HG03378 (cell line): ENCODE measurements around the gene ANAPC10.
A peak's percentile ranks its signal among the peaks of the same experiment; 100 is the strongest.
"Not testable (repeated sequence)": the region's sequence is repeated elsewhere in the genome, so short reads cannot be mapped to it uniquely, and the experiment has no call there.

Experiments used
- ATAC-seq: cut with Tn5 transposase; IDR thresholded peaks from one replicate; pipeline ENCODE4 v1.9.1; 2021; ENCODE audit warnings: mild to moderate bottlenecking, moderate library complexity; ENCODE audit not compliant: unreplicated experiment

The ANAPC10 gene

DNA sequence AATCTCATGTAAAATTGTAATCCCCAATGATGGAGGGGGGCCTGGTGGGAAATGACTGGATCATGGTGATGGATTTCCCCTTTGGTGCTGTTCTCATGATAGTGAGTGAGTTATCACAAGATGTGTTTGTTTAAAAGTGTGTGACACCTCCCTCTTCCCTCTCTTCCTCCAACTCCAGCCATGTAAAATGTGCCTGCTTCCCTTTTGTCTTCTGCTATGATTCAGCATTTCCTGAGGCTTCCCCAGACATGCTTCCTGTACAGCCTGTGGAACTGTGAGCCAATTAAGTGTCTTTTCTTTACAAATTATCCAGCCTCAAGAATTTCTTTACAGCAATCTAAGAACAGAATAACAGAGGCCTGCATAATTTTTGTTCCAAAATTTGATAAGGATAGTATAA is 85.2 kb downstream of the ANAPC10 start:
- ATAC-seq = no peak

DNA sequence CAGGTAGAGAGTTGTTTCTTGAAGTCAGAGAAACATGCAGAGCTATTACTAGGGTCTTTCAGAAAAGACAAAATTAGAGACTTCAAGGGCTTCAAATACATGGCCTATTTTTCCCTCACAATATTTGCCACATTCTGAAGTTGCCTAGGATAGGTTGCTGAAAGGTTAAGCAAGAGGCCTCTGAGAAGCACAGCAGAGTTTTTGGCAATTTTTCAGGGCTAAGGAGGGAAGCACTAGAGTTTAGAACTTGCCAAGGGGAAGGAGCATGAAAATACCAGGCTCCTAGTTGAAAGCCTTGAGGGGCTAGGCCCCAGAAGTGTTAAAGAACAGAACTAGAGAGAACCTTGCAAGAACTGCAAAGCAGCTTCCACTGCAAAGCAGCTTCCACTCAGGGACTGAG is 86.4 kb downstream of the ANAPC10 start:
- ATAC-seq = no peak

DNA sequence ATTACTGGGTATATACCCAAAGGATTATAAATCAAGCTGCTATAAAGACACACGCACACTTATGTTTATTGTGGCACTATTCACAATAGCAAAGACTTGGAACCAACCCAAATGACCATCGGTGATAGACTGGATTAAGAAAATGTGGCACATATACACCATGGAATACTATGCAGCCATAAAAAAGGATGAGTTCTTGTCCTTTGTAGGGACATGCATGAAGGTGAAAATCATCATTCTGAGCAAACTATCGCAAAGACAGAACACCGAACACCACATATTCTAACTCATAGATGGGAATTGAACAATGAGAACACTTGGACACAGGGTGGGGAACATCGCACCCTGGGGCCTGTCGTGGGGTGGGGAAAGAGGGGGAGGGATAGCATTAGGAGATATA is 87.7 kb downstream of the ANAPC10 start:
- ATAC-seq = not testable (repeated sequence)

DNA sequence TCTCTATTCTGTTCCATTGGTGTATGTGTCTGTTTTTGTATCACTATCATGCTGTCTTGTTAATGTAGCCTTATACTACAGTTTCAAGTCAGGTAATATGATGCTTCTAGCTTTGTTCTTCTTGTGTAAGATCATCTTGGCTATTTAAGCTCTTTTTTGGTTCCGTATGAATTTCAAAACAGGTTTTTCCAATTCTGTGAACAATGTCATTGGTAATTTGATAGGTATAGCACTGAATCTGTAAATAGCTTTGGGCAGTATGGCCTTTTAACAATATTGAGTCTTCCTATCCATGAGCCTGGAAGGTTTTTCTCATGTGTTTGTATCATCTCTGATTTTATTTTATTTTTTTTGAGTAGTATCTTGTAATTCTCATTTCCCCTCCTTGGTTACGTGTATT is 94.3 kb downstream of the ANAPC10 start:
- ATAC-seq = no peak

DNA sequence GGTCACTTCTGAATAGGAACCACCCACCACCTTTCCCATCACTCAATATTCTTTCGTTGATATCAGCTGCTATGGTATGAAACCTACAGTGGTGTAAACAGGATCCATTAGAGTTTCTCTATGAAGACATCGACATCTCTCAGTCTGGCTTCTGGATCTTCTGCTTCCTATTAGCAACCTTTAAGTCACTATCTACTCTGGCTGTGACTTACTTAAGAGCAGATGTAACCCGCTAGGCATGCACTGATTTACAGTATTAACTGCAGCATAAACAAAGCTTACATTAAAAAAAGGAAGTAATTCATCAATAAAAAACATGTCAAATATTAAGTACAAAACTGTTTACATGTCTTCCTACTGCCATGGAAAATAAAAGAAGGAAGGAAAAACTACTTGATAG is 96.4 kb downstream of the ANAPC10 start:
- ATAC-seq = no peak

DNA sequence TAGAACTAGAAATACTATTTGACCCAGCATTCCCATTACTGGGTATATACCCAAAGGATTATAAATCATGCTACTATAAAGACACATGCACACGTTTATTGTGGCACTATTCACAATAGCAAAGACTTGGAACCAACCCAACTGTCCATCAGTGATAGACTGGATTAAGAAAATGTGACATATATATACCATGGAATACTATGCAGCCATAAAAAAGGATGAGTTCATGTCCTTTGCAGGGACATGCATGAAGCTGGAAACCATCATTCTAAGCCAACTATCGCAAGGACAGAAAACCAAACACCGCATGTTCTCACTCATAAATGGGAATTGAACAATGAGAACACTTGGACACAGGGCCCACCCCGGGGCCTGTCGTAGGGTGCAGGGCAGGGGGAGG is 97.3 kb downstream of the ANAPC10 start:
- ATAC-seq = not testable (repeated sequence)

DNA sequence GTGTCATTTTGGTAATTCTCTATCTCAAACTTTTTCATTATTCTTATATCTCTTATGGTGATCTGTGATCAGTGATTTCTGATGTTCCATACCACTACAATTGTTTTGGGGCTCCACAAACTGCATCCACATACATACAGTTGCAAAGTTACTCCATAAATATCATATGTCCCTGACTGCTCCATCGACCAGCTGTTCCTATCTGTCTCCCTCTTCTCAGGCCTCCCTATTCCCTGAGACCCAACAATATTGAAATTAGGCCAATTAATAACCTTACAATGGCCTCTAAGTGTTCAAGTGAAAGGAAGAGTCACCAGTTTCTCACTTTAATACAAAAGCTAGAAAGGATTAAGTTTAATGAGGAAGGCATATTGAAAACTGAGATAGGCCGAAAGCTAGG is 108.7 kb downstream of the ANAPC10 start:
- ATAC-seq = no peak

DNA sequence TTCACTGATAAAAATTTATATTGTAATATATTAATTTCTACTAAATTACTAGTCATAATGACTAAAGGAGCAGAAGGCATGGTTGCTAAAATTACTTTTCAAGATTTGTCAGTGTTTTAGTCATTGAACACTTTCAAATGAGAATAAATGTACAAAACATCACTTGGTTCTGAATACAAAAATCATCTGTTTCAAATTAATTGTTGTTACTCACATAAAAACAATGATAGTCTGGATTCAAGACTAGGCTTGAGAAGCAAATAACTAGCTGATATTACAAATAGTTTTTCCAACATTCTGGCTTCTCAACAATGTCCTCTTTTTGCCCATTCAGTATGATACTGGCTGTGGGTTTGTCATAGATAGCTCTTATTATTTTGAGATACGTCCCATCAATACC is 112.5 kb downstream of the ANAPC10 start:
- ATAC-seq = no peak

DNA sequence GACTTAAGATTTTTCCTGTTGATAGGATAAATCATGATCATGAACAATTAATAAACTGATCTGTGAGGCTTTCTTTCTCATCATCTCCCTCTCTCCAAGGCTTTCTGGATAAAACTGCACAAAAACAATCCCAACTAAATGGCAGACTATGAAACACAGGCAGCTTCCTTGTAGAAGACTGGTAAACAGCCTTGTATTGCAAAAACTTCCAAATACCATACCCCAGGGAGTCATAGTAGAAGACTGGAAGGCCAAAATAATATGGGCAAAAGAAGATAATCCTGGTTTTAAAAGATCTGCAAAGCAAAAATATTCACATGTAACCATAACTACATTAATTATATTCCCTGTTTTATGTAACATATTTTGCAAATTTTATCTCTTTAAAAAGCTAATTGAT is 113.0 kb downstream of the ANAPC10 start:
- ATAC-seq = no peak

DNA sequence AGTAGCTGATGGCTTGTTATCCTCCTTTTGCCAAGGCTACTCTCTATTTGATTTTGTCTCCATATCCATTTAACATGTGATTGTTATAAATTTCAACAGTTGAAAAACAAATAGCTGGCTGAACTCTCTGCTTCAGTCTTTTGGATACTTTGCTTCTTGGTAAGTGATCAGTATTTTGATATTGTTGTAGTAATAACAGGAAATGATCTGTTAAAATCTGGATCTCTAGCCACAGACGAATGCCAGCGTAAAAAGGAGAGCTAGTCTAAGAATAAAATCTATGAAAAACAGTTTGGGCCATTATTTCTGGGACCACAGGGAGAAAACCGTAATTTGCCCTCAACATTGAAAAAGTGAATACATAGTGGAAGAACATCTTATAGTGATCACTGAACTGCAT is 113.8 kb downstream of the ANAPC10 start:
- ATAC-seq = no peak

DNA sequence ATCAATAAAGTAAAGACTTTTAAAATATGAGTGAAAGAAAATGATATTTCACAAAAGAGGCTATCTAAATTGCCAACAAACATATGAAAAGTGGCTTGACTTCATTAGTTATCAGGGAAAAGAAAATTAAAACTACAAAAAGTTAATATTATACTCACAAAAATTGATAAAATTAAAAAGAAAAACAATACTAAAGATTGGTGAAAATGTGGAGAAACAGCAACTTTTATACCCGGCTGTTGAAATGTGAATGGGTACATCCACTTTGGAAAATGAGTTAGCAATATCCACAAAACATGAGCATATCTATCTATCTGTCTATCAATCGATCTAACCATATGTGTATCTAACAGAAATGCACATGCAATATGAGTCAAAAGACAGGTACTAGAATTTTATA is 122.3 kb downstream of the ANAPC10 start:
- no peak for ATAC-seq

DNA sequence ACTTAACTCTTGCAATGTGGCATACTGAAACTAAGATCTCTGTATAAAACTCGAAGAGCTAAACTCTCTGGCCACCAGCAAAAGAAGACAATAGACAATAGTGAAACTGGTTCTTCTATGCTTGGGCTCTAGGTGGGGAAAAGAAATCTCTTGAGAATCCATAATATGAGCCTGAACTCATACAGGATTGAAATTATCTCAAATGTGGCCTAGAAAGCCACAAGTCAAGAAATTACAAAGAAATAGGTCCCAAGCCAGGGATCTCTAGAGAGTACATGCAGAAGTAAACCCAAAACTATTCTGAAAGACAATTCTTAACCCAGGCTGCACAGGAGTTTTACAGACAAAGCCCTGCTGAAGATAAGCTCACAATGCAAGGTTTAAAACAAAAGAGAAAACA is 127.4 kb downstream of the ANAPC10 start:
- ATAC-seq = peak; percentile 69

DNA sequence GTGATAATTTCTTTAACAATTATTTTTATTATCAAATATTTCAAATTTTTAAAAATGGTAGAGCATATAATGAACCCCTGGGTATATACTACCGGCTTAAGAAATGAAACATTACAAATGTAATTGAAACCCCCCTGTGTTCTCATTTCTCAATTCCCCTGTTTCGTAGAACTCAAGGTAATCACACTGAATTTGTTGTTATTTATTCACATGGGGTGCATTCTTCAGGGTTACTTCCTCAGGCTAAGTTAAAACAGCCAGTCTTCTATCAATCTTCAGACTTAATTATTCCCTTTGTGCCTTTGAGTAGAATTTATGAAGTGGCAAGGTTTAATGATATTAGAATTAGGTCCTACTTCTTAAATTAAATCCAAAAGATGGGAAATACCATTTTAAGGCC is 128.2 kb downstream of the ANAPC10 start:
- ATAC-seq = no peak

DNA sequence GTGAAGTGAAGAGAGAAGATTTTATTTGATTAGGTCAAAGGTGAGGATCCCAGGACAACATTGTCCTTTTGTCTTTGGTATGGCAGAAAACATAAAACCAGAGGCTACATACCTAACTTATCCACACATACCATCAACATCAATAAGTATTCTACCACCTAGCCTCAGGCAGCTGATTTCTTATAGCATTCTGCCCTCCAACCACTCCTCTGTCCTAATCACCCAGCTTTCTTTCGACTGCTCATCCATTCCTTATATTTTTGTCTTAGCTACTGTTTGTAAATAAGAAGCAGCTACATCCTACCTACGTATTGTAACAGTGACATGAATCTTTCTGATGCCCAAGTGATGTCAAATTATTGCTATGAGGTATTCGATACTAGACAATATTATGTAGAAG is 129.4 kb downstream of the ANAPC10 start:
- no peak for ATAC-seq

DNA sequence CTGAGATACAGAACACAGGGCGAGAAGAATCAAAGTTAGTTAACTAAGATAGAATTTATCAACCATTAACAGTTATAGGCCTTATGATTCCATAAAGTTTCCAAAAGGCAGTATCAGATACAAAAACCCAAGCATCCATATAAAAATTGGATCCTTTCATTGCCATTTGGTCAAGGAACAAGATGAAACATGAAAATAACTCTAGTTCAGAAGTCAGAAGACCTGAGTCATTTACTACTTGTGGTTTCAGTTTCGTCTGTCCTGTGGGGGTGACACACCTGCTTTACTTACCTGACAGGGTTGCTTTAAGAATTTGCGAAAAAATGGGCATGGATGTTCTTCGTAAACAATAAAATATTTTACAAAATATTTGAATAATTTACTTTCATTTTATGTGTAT is 130.8 kb downstream of the ANAPC10 start:
- peak; percentile 63 for ATAC-seq

DNA sequence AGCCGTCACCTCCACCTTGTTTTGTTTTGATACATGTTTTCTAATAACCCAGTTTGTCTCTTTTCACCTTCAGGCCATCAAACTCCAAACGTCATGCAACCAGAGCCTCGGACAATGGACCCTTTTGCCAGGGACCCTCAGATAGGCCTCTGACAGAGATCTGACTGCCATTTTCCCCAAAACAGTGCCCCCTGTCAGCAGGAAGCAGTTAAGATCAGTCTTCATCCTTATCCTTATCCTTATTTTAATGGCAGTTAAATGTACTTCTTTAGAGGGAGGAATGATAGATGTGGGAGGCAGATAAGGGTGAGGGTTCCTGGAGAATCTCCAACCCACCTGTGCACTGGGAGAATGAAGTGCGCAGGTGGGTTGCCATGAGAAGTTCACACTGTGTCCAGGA is 135.7 kb downstream of the ANAPC10 start:
- ATAC-seq = no peak

DNA sequence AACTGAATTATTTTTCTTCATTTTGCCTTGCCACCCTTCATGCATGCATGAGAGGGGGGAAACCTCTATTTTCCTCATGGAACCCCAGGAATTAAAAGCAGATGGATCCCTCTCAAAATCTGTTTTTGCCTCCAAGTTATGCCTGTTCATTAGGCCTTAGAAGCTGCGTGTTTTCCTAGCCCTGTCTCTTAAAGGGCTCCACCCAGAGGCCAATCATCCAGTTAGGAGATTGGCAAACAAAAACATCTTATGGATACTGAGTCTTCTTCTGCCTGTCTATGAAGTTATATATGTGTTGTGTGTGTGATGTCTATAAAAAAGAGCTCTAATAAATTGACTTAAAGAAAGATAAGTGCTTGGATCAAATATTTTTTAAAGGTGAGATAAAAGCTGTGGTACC is 142.9 kb downstream of the ANAPC10 start:
- no peak for ATAC-seq

DNA sequence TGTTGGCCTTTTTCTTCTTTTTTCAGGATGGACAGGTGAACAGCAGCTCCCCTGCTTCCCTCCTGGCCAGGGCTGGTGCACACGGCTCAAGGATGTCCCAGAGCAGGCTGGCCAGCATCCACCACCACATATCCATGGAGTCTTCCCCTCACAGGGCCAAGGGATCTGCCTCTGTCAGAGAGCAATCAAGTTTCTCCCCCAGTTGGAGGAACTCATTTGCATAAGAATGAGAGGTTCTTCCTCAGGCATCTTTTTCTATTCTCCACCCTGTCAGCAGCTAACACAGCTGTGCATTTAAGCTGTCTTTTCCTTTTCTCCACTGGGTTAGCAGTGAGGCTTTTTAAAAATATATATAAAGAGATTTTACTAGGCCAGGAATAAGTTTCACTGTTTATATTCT is 143.8 kb downstream of the ANAPC10 start:
- ATAC-seq = no peak

DNA sequence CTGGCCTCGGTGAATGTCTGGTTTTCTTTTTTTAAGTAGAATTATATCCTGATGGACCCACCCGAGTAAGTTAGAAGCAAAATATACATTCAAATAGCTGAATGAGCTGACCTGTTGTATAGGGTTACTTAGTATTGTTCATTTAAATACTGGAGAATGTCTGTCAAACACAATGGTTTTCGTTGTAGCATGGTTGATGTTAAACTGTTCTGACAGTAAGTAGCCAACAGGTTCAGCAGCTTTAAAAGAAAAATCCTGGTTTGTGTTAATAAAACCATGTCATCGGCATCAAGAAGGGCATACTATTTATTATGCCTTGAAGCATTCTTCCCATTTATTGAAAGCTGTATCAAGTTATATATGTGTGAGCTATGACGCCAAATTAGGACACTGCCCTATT is 149.6 kb downstream of the ANAPC10 start:
- no peak for ATAC-seq

DNA sequence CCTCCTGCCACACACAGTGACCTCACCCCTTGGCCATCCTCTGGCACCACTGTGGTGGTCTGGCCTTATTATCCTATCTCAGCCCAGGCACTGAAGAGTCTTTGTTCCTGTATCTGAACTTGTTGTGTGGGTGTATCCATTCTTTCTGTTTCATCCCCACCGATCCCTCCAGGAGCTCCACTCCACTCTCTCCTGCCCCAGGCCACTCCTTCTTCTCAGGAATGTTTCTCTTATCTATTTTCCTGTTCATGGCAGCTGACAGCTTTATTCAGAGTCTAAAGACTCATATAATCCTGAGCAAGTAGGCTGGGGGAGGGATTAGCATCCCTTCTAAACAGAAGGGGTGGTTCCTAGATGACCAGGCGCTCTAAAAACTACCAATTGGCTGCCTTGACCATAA is 150.0 kb downstream of the ANAPC10 start:
- ATAC-seq = no peak
